B cell (primary cell): ENCODE data around the gene FRK. TPM values are rescaled to one million over a fixed set of nuclear protein-coding genes. Genes with fewer than 3 reads are reported as not detected.
A peak's percentile ranks its signal among the peaks of the same experiment; 100 is the strongest.

Source experiments
- ATAC-seq: fragments of 200-7000 bp; cut with Tn5 transposase; one replicate; pipeline ENCODE4 v1.10.0; 2021; ENCODE audit warnings: low read depth, mild to moderate bottlenecking, moderate number of reproducible peaks, moderate library complexity
- CTCF ChIA-PET: fragments of 350-600 bp; sonication (Branson Sonifier 250); formaldehyde crosslinking; loops from one replicate; lab custom pipeline; 2021; ENCODE audit warnings: antibody characterized with exemption, inconsistent platforms; lab: Charles Lee
- POLR2A ChIA-PET: fragments of 350-600 bp; sonication (Branson Sonifier 250); formaldehyde crosslinking; loops from one replicate; lab custom pipeline; 2021; ENCODE audit warnings: antibody characterized with exemption; lab: Charles Lee
- DNase-seq: peaks from one replicate; pipeline ENCODE4 v3.0.0; 2013
- H2AFZ ChIP-seq: 2 replicates; pipeline ENCODE4 v1.6.1; 2012; ENCODE audit warnings: mild to moderate bottlenecking, low read depth, low read length; ENCODE audit not compliant: insufficient read depth, poor library complexity, severe bottlenecking
- H3K27ac ChIP-seq, 2 donors: 1 replicate in 1 of 2; 2 replicates in 1 of 2; pipeline ENCODE4 v1.5.1; 2012 to 2013; ENCODE audit warnings: low read length in 2 of 2, mild to moderate bottlenecking in 2 of 2, moderate library complexity in 1 of 2
- H3K27me3 ChIP-seq, 4 experiments: fragments of 200-600 bp in 1 of 4; sonication (generic) in 1 of 4; replicated peaks in 1 of 4; 1 replicate in 2 of 4; 2 replicates in 2 of 4; pipeline versions ENCODE4 v1.6.1 to v1.7.0; 2013 to 2016; ENCODE audit warnings: low read length in 3 of 4, mild to moderate bottlenecking in 2 of 4, mixed read lengths in 1 of 4, moderate library complexity in 1 of 4; ENCODE audit not compliant: insufficient read depth in 4 of 4, control insufficient read depth in 3 of 4; ENCODE audit errors: control extremely low read depth in 1 of 4
- H3K36me3 ChIP-seq, 2 experiments: replicated peaks in 1 of 2; 1 replicate in 1 of 2; 2 replicates in 1 of 2; pipeline versions ENCODE4 v1.6.1 to v1.7.1; 2013; ENCODE audit warnings: low read length in 1 of 2; ENCODE audit not compliant: insufficient read depth in 2 of 2, control insufficient read depth in 1 of 2; ENCODE audit errors: control extremely low read depth in 1 of 2, extremely low read depth in 1 of 2
- H3K4me1 ChIP-seq, 2 donors: fragments of 200-600 bp in 1 of 2; sonication (generic) in 1 of 2; 1 replicate in 1 of 2; 2 replicates in 1 of 2; pipeline versions ENCODE4 v1.5.1 to v1.6.1; 2013 to 2017; ENCODE audit warnings: low read length in 2 of 2; ENCODE audit not compliant: control insufficient read depth in 2 of 2, insufficient read depth in 2 of 2
- H3K4me2 ChIP-seq: replicated peaks from 2 replicates; pipeline ENCODE3; 2012; ENCODE audit warnings: mild to moderate bottlenecking, low read depth, low read length; ENCODE audit not compliant: poor library complexity, severe bottlenecking
- H3K4me3 ChIP-seq, 5 experiments: fragments of 200-600 bp in 1 of 5; sonication (generic) in 1 of 5; 1 replicate in 3 of 5; 2 replicates in 2 of 5; pipeline versions ENCODE4 v1.5.1 to v1.7.0; 2011 to 2016; ENCODE audit warnings: low read length in 4 of 5, mild to moderate bottlenecking in 4 of 5, low read depth in 2 of 5, control low read depth in 1 of 5, moderate library complexity in 1 of 5; ENCODE audit not compliant: insufficient read depth in 1 of 5; ENCODE audit errors: control extremely low read depth in 1 of 5, extremely low read depth in 1 of 5
- H3K79me2 ChIP-seq: fragments of 200-600 bp; sonication (generic); one replicate; pipeline ENCODE4 v1.6.0; 2016; ENCODE audit warnings: low read length; ENCODE audit not compliant: control insufficient read depth, insufficient read depth
- H3K9ac ChIP-seq: fragments of 200-600 bp; sonication (generic); 2 replicates; pipeline ENCODE4 v1.6.1; 2017; ENCODE audit warnings: mild to moderate bottlenecking, low read length, moderate library complexity
- H3K9me3 ChIP-seq, 3 donors: one replicate each; pipeline versions ENCODE4 v1.6.1 to v1.7.1; 2013; ENCODE audit warnings: low read length in 2 of 3; ENCODE audit not compliant: control insufficient read depth in 2 of 3, insufficient read depth in 1 of 3; ENCODE audit errors: control extremely low read depth in 1 of 3
- H4K20me1 ChIP-seq: 2 replicates; pipeline ENCODE4 v1.6.0; 2012; ENCODE audit warnings: mild to moderate bottlenecking, low read length; ENCODE audit not compliant: insufficient read depth, control insufficient read depth, poor library complexity, severe bottlenecking
- H3K27ac Mint-ChIP-seq: one replicate; pipeline ENCODE4 v1.8.0; 2021; ENCODE audit warnings: mixed read lengths
- H3K27me3 Mint-ChIP-seq: one replicate; pipeline ENCODE4 v1.8.0; 2021; ENCODE audit warnings: mixed read lengths
- H3K4me1 Mint-ChIP-seq: one replicate; pipeline ENCODE4 v1.8.0; 2021; ENCODE audit warnings: mixed read lengths
- H3K4me3 Mint-ChIP-seq: one replicate; pipeline ENCODE4 v1.8.0; 2021; ENCODE audit warnings: mixed read lengths
- H3K9me3 Mint-ChIP-seq: one replicate; pipeline ENCODE4 v1.8.0; 2022; ENCODE audit warnings: mixed read lengths; ENCODE audit not compliant: insufficient read depth
- CTCF ChIP-seq: fragments of 200-600 bp; IDR thresholded peaks from one replicate; pipeline ENCODE4 v1.8.0; 2022; ENCODE audit warnings: antibody characterized with exemption, mild to moderate bottlenecking
- EZH2 ChIP-seq: IDR thresholded peaks from 2 replicates; pipeline ENCODE4 v1.6.1; 2012; ENCODE audit warnings: borderline replicate concordance, low read depth, mild to moderate bottlenecking, moderate library complexity, low read length; ENCODE audit not compliant: insufficient read depth, poor library complexity, severe bottlenecking
- WGBS: methylation state at CpG from one replicate; pipeline ENCODE4 v1.1.5; 2013; ENCODE audit warnings: missing lambda C conversion rate; ENCODE audit not compliant: insufficient coverage; 5-methylcytosine and 5-hydroxymethylcytosine counted together
- intact Hi-C: fragments of 100-400 bp; cut with micrococcal nuclease; formaldehyde crosslinking; loops from one replicate; pipeline ENCODE4 v1.10.0; 2022
- polyA minus RNA-seq: library from RNA; depleted of rRNA, polyadenylated mRNA; stranded (reverse); fragments of >200 nt; gene quantifications from 2 replicates; pipeline ENCODE4 v1.2.3, GENCODE V29; 2012
- polyA plus RNA-seq: library from polyadenylated mRNA; depleted of rRNA; stranded (reverse); fragments of >200 nt; gene quantifications from 2 replicates; pipeline ENCODE4 v1.2.3, GENCODE V29; 2012
- total RNA-seq, 2 donors: library from RNA; stranded (reverse); fragments of 120-200 nt in 1 of 2; gene quantifications; 1 replicate in 1 of 2; 2 replicates in 1 of 2; pipeline versions ENCODE4 v1.2.3 to v1.2.4, GENCODE V29; 2013 to 2022

Gene FRK
- total RNA-seq (0.07 TPM in 2 replicates), polyA plus RNA-seq (0.01 TPM in 2 replicates), polyA minus RNA-seq (under 0.01 and 0.09 TPM in 2 replicates)
- 0.02 TPM for total RNA-seq (2013)

GRCh38 chr6:116060572-116061283 is at the start of gene FRK:
Gene FRK (minus strand): TSS chr6:116060891. CDS start chr6:116060311, 580 bp downstream.
- ChIA-PET POLR2A (no interaction called here), CTCF (interaction anchor here (1.0 kb wide), 2 partner anchors 14 to 48 kb away, joined by 3 to 4 read pairs; no protein-coding TSS in a partner anchor)
- intact Hi-C loops, result no loop called here
- ATAC-seq (no peak), DNase-seq (peak; percentile 4)
- TF ChIP-seq CTCF (no peak), EZH2 (no peak)
- H3K4me3 ChIP-seq, result peak within 1 kb of the TSS in 1 of 5 experiments; percentile 6
- H3K9ac ChIP-seq, result no peak within 1 kb of the TSS
- H4K20me1 ChIP-seq, result no peaks in the 10 kb centered on the region
- Mint-ChIP-seq H3K27me3 (peaks cover 13% of the 10 kb centered on the region), H3K4me3 (peak within 1 kb of the TSS; percentile 44), H3K27ac (no peak within 1 kb of the TSS), H3K4me1 (peaks cover 6% of the 10 kb centered on the region), H3K9me3 (no peaks in the 10 kb centered on the region)
- peak within 1 kb of the TSS; percentile 0 for H3K4me2 ChIP-seq
- H3K4me1 ChIP-seq, result no peaks in the 10 kb centered on the region
- peak within 1 kb of the TSS; percentile 21 for H2AFZ ChIP-seq
- WGBS, result 93% methylated on average over 5 of the region's 7 CpGs
- H3K9me3 ChIP-seq, result no peaks in the 10 kb centered on the region
- no peaks in the 10 kb centered on the region for H3K36me3 ChIP-seq
- H3K27ac ChIP-seq, result no peak within 1 kb of the TSS
- H3K27me3 ChIP-seq, result peaks cover 0 to 5% (median 2%) of the 10 kb centered on the region in 4 experiments
- no peaks in the 10 kb centered on the region for H3K79me2 ChIP-seq

- Histone ChIP-seq H3K9ac (no peak overlapping the region), H4K20me1 (peaks cover 21% of the 10 kb centered on the region), H3K27me3 (no peaks in the 10 kb centered on the region), H3K79me2 (peaks cover 25% of the 10 kb centered on the region), H3K9me3 (no peaks in the 10 kb centered on the region), H3K4me2 (no peak overlapping the region), H3K27ac (no peak overlapping the region), H2AFZ (no peak overlapping the region), H3K36me3 (peaks cover 0 to 65% of the 10 kb centered on the region in 2 experiments), H3K4me1 (no peaks in the 10 kb centered on the region), H3K4me3 (no peak overlapping the region)
- H3K4me1 Mint-ChIP-seq, result peaks cover 22% of the 10 kb centered on the region
- intact Hi-C loops, result loop anchor here (10.0 kb wide), 1 partner anchor 356 kb away; the partner anchor contains the start of gene CALHM6
- 100% methylated on average over 1 of the region's 1 CpG for WGBS
- H3K27me3 Mint-ChIP-seq, result no peaks in the 10 kb centered on the region
- TF ChIP-seq EZH2 (no peak), CTCF (no peak)
- H3K9me3 Mint-ChIP-seq, result no peaks in the 10 kb centered on the region
- H3K4me3 Mint-ChIP-seq, result no peak overlapping the region
- ATAC-seq, result no peak
- DNase-seq, result no peak
- no peak overlapping the region for H3K27ac Mint-ChIP-seq
- ChIA-PET CTCF (interaction anchor here (1.1 to 2.3 kb wide), 5 partner anchors 8 to 92 kb away, joined by 3 to 11 read pairs (median 3); partner anchors contain the start of gene NT5DC1), POLR2A (no interaction called here)
Observed at GRCh38 chr6:116108836-116109235, 48.1 kb upstream of the FRK start.
